ENCODE data around the gene ACTR3. TPM values are rescaled to one million over a fixed set of nuclear protein-coding genes. Genes with fewer than 3 reads are reported as not detected.

The ACTR3 gene
- total and polyA plus RNA-seq, 2 of the 8 experiments (the other 6 are each of a cell fraction or from before 2014, with no cell fraction given), result 51.7 to 184 TPM

- Histone ChIP-seq H3K14ac (ENCODE audit: insufficient read length) (no peak overlapping the region), H3K79me1 (ENCODE audit: low read depth, low read length) (no peaks in the 10 kb centered on the region), H3K4ac (replicated peaks; ENCODE audit: insufficient read length, low read depth, low read length) (no peak overlapping the region), H4K20me1 (replicated peaks in 1 of 2; ENCODE audit: control insufficient read depth in 1 of 2, insufficient read depth in 2 of 2, low read length in 2 of 2) (peaks cover 0 to 2% of the 10 kb centered on the region in 2 experiments), H2AK5ac (ENCODE audit: low read depth, low read length) (no peak overlapping the region), H3K4me1 (replicated peaks in 1 of 4; ENCODE audit: control insufficient read depth in 3 of 4, insufficient read depth in 4 of 4, low read length in 3 of 4) (peaks cover 0 to 3% (median 0%) of the 10 kb centered on the region in 4 experiments; a peak in 1 of 7 replicates), H2BK5ac (ENCODE audit: low read depth, low read length) (no peak overlapping the region), H2BK120ac (replicated peaks; ENCODE audit: low read depth, low read length) (no peak overlapping the region), H3K4me2 (ENCODE audit: insufficient read depth in 1 of 2, low read depth in 2 of 2, low read length in 2 of 2) (no peak overlapping the region), H2AFZ (ENCODE audit: low read length) (no peak overlapping the region), H3K23me2 (ENCODE audit: low read depth, low read length) (peaks cover 2% of the 10 kb centered on the region; the same call in 1 of the 2 replicates), H3K27ac (ENCODE audit: low read depth, low read length) (no peak overlapping the region), H3K4me3 (ENCODE audit: extremely low read depth in 1 of 4, insufficient read depth in 2 of 4, low read depth in 3 of 4, low read length in 4 of 4) (no peak overlapping the region), H4K8ac (ENCODE audit: extremely low read depth, insufficient read depth, low read length) (no peak overlapping the region), H2BK12ac (ENCODE audit: low read depth, low read length) (no peak overlapping the region), H4K5ac (ENCODE audit: insufficient read length, low read depth, low read length) (no peak overlapping the region), H3K36me3 (ENCODE audit: control insufficient read depth in 2 of 4, insufficient read depth in 4 of 4, low read length in 3 of 4) (no peaks in the 10 kb centered on the region), H4K91ac (replicated peaks; ENCODE audit: insufficient read length, low read length) (no peak overlapping the region), H3K9ac (replicated peaks in 1 of 4; ENCODE audit: extremely low read depth in 1 of 4, low read depth in 3 of 4, low read length in 3 of 4) (no peak overlapping the region), H3K23ac (ENCODE audit: insufficient read length) (no peak overlapping the region), H3K18ac (ENCODE audit: extremely low read depth, low read length) (no peak overlapping the region), H3K56ac (replicated peaks; ENCODE audit: insufficient read length, low read depth, low read length) (no peak overlapping the region), H2BK15ac (ENCODE audit: low read length) (no peak overlapping the region), H3K9me3 (ENCODE audit: insufficient read depth in 2 of 2, low read depth in 1 of 2, low read length in 1 of 2) (no peaks in the 10 kb centered on the region), H2BK20ac (ENCODE audit: low read length) (no peak overlapping the region), H3K27me3 (replicated peaks in 1 of 4; ENCODE audit: control insufficient read depth in 3 of 4, extremely low read depth in 1 of 4, insufficient read depth in 3 of 4, low read length in 3 of 4) (peaks cover 0 to 3% (median 0%) of the 10 kb centered on the region in 4 experiments; a peak in 1 of 7 replicates), H3K79me2 (ENCODE audit: control insufficient read depth in 1 of 2, insufficient read depth in 2 of 2, low read length in 2 of 2) (no peaks in the 10 kb centered on the region)
- ChIA-PET POLR2A (ENCODE audit: partially characterized antibody) (interaction anchor here (1.1 to 1.7 kb wide), 2 partner anchors 16 to 18 kb away, joined by 3 to 5 read pairs; no protein-coding TSS in a partner anchor), CTCF (ENCODE audit: partially characterized antibody) (interaction anchor here (0.7 to 1.3 kb wide), 2 partner anchors 34 to 465 kb away, joined by 3 read pairs; no protein-coding TSS in a partner anchor)
- FAIRE-seq, result no peak
- no peak for DNase-seq (ENCODE audit: low read depth in 1 of 2, low spot score in 2 of 2)
- 85% methylated on average over 4 of the region's 4 CpGs; no CpG with 5 or more reads in 1 of the 2 experiments for WGBS, 2 experiments (ENCODE audit: extremely low coverage in 1 of 2, insufficient coverage in 1 of 2, insufficient read length in 1 of 2, insufficient replicate concordance in 2 of 2, low coverage in 1 of 2, low lambda C conversion rate in 2 of 2, missing lambda C conversion rate in 1 of 2)
- TF ChIP-seq NRF1 (IDR thresholded peaks at IDR 0.05; ENCODE audit: low read depth, low read length), result no peak
- no peak for TF ChIP-seq MAX (IDR thresholded peaks at IDR 0.05)
- TF ChIP-seq SAP30 (IDR thresholded peaks at IDR 0.05; ENCODE audit: insufficient read depth, insufficient replicate concordance, low read length), result no peak
- TF ChIP-seq BACH1 (IDR thresholded peaks at IDR 0.05; ENCODE audit: low read length), result no peak
- TF ChIP-seq POLR2A (IDR thresholded peaks at IDR 0.05; ENCODE audit: control extremely low read depth in 1 of 2, low read depth in 2 of 2, low read length in 2 of 2), result no peak
- no peak for TF ChIP-seq RXRA (IDR thresholded peaks at IDR 0.05; ENCODE audit: insufficient read depth, low read depth, low read length)
- TF ChIP-seq ASH2L (IDR thresholded peaks at IDR 0.05; ENCODE audit: low read length), result no peak
- no peak for TF ChIP-seq USF2 (IDR thresholded peaks at IDR 0.05; ENCODE audit: low read length)
- TF ChIP-seq, protein P1, sequence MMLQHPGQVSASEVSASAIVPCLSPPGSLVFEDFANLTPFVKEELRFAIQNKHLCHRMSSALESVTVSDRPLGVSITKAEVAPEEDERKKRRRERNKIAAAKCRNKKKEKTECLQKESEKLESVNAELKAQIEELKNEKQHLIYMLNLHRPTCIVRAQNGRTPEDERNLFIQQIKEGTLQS (IDR thresholded peaks at IDR 0.05; ENCODE audit: insufficient read depth, low read depth, low read length), result no peak
- no peak for TF ChIP-seq SP2 (IDR thresholded peaks at IDR 0.05; ENCODE audit: low read length)
These were observed 17.7 kb upstream of the ACTR3 start for GRCh38 chr2:113872201-113872600.
